HCT116 (cell line): ENCODE measurements around the gene B4GALT3.

Source experiments
- CTCF ChIP-seq, 3 experiments: fragments of 200-600 bp in 1 of 3; sonication (generic) in 1 of 3; IDR thresholded peaks in 2 of 3; conservative IDR thresholded peaks in 1 of 3; 2 replicates each; pipeline ENCODE4 v1.5.1; 2012 to 2017; ENCODE audit warnings: low read depth in 2 of 3, low read length in 2 of 3, antibody characterized with exemption in 1 of 3, borderline replicate concordance in 1 of 3, control low read depth in 1 of 3, mild to moderate bottlenecking in 1 of 3, mixed read lengths in 1 of 3, mixed run types in 1 of 3, moderate library complexity in 1 of 3; ENCODE audit not compliant: insufficient read depth in 1 of 3
- POLR2A ChIP-seq: IDR thresholded peaks from 2 replicates; pipeline ENCODE4 v1.7.0; 2011; ENCODE audit warnings: borderline replicate concordance; ENCODE audit not compliant: insufficient read depth, insufficient read length; ENCODE audit errors: extremely low read depth
- SRF ChIP-seq: IDR thresholded peaks from 2 replicates; pipeline ENCODE4 v1.6.1; 2012; ENCODE audit warnings: low read depth
- YY1 ChIP-seq: IDR thresholded peaks from 2 replicates; pipeline ENCODE4 v1.6.1; 2011; ENCODE audit warnings: low read length, low read depth, moderate library complexity, mild to moderate bottlenecking; ENCODE audit not compliant: insufficient replicate concordance; ENCODE audit errors: extremely low read depth
- ZNF274 ChIP-seq: fragments of 200-500 bp; sonication (Bioruptor generic); IDR thresholded peaks from 2 replicates; pipeline ENCODE4 v1.6.1; 2014; ENCODE audit warnings: mild to moderate bottlenecking, low read depth, low read length, inconsistent platforms
- TF ChIP-seq, protein P1 (sequence below): IDR thresholded peaks from 2 replicates; pipeline ENCODE4 v1.6.1; 2012; ENCODE audit warnings: low read depth

GRCh38 chr1:161122967-161123366 lies 54.3 kb downstream of the B4GALT3 start:
- TF ChIP-seq POLR2A (no peak), CTCF (IDR thresholded peaks at IDR 0.05 in 2 of 3, conservative IDR thresholded peaks at IDR 0.05 in 1 of 3; ENCODE audit: borderline replicate concordance in 1 of 3, insufficient read depth in 1 of 3, low read depth in 2 of 3, low read length in 2 of 3) (no peak), SRF (no peak), ZNF274 (no peak), YY1 (no peak)
- TF ChIP-seq, protein P1, sequence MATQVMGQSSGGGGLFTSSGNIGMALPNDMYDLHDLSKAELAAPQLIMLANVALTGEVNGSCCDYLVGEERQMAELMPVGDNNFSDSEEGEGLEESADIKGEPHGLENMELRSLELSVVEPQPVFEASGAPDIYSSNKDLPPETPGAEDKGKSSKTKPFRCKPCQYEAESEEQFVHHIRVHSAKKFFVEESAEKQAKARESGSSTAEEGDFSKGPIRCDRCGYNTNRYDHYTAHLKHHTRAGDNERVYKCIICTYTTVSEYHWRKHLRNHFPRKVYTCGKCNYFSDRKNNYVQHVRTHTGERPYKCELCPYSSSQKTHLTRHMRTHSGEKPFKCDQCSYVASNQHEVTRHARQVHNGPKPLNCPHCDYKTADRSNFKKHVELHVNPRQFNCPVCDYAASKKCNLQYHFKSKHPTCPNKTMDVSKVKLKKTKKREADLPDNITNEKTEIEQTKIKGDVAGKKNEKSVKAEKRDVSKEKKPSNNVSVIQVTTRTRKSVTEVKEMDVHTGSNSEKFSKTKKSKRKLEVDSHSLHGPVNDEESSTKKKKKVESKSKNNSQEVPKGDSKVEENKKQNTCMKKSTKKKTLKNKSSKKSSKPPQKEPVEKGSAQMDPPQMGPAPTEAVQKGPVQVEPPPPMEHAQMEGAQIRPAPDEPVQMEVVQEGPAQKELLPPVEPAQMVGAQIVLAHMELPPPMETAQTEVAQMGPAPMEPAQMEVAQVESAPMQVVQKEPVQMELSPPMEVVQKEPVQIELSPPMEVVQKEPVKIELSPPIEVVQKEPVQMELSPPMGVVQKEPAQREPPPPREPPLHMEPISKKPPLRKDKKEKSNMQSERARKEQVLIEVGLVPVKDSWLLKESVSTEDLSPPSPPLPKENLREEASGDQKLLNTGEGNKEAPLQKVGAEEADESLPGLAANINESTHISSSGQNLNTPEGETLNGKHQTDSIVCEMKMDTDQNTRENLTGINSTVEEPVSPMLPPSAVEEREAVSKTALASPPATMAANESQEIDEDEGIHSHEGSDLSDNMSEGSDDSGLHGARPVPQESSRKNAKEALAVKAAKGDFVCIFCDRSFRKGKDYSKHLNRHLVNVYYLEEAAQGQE = no peak
